Measurements from ENCODE around the gene TRAPPC3.

The TRAPPC3 gene

DNA sequence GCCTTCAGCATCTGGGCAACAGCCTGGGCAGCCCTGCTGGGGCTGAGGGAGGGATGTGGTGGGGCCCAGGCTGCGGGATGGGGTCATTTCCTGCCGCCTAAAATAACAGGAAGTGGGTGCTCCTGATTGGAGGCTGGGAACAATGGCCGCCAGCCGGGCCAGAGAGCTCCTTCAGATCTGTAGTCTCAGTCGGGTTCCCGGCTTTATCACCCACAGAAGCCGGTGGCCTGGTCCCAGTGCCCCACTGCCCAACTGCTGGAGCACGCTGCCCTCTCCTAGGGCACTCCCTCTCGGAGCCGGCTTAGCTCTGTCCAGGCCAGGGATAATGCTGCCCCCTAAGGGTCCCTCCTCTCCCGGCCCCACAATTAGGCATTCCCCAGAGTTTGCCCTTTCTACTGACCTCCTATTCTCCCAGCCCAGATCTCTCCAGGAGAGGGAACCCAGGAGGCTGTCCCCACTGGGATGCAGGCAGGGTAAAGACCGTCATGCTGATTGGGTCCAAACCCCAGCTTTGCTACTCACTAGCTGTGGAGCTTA lies 11.7 kb upstream of the TRAPPC3 start:
- Histone ChIP-seq H3K4me3 (ENCODE audit: low read depth, low read length) (peak overlapping the region; percentile 54), H3K36me3 (ENCODE audit: control insufficient read depth in 2 of 2, insufficient read depth in 1 of 2, low read length in 2 of 2) (peaks cover 0 to 60% of the 10 kb centered on the region in 2 experiments; a peak in 2 of 3 replicates), H3K27ac (ENCODE audit: extremely low read depth, low read depth, low read length) (peak overlapping the region; percentile 78), H3K4me1 (ENCODE audit: control insufficient read depth, insufficient read depth, low read length) (peaks cover 5% of the 10 kb centered on the region), H3K9me3 (ENCODE audit: control insufficient read depth, insufficient read depth, low read depth, low read length) (no peaks in the 10 kb centered on the region)
- ChIA-PET POLR2A (interaction anchor here (0.8 to 2.3 kb wide), 7 partner anchors 9 to 63 kb away, joined by 3 to 28 read pairs (median 4); partner anchors contain the start of genes THRAP3 and TRAPPC3), CTCF (interaction anchor here (0.6 to 3.4 kb wide), 12 partner anchors 10 to 126 kb away, joined by 3 to 28 read pairs (median 4); partner anchors contain the start of gene TRAPPC3)
- no peak for TF ChIP-seq ZNF146 (tag by site-specific recombination; IDR thresholded peaks at IDR 0.05)
- TF ChIP-seq ZNF324 (tag by site-specific recombination; IDR thresholded peaks at IDR 0.05) = peak; percentile 61; the same call in 1 of the 2 replicates
- TF ChIP-seq, protein P1, sequence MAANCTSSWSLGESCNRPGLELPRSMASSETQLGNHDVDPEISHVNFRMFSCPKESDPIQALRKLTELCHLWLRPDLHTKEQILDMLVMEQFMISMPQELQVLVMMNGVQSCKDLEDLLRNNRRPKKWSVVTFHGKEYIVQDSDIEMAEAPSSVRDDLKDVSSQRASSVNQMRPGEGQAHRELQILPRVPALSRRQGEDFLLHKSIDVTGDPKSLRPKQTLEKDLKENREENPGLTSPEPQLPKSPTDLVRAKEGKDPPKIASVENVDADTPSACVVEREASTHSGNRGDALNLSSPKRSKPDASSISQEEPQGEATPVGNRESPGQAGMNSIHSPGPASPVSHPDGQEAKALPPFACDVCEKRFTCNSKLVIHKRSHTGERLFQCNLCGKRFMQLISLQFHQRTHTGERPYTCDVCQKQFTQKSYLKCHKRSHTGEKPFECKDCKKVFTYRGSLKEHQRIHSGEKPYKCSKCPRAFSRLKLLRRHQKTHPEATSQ (tag by site-specific recombination; IDR thresholded peaks at IDR 0.05) = no peak
- no peak for TF ChIP-seq ZNF354C (tag by site-specific recombination; IDR thresholded peaks at IDR 0.05; ENCODE audit: borderline replicate concordance, low read depth)
- peak; percentile 72 for TF ChIP-seq GLIS1 (tag by site-specific recombination; IDR thresholded peaks at IDR 0.05)
- peak; percentile 60 for TF ChIP-seq ZBTB17 (tag by site-specific recombination; IDR thresholded peaks at IDR 0.05)
- no peak for TF ChIP-seq ZNF654 (tag by site-specific recombination; IDR thresholded peaks at IDR 0.05; ENCODE audit: low read depth)
- TF ChIP-seq ZSCAN30 (tag by site-specific recombination; IDR thresholded peaks at IDR 0.05) = peak; percentile 88; the same call in 1 of the 2 replicates
- peak; percentile 49 for TF ChIP-seq ZBTB20 (tag by site-specific recombination; IDR thresholded peaks at IDR 0.05)
- TF ChIP-seq, protein P2, sequence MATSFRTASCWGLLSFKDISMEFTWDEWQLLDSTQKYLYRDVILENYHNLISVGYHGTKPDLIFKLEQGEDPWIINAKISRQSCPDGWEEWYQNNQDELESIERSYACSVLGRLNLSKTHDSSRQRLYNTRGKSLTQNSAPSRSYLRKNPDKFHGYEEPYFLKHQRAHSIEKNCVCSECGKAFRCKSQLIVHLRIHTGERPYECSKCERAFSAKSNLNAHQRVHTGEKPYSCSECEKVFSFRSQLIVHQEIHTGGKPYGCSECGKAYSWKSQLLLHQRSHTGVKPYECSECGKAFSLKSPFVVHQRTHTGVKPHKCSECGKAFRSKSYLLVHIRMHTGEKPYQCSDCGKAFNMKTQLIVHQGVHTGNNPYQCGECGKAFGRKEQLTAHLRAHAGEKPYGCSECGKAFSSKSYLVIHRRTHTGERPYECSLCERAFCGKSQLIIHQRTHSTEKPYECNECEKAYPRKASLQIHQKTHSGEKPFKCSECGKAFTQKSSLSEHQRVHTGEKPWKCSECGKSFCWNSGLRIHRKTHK (tag by site-specific recombination; IDR thresholded peaks at IDR 0.05) = no peak
- peak; percentile 99 for TF ChIP-seq ZNF561 (tag by site-specific recombination; IDR thresholded peaks at IDR 0.05; ENCODE audit: borderline replicate concordance)
- TF ChIP-seq, protein P3, sequence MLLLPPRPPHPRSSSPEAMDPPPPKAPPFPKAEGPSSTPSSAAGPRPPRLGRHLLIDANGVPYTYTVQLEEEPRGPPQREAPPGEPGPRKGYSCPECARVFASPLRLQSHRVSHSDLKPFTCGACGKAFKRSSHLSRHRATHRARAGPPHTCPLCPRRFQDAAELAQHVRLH (tag by site-specific recombination; IDR thresholded peaks at IDR 0.05) = 0 out of 2 replicates have a peak, but pooled peaks have one; percentile 9
- TF ChIP-seq ZNF157 (tag by site-specific recombination; IDR thresholded peaks at IDR 0.05) = no peak
- TF ChIP-seq, protein P4, sequence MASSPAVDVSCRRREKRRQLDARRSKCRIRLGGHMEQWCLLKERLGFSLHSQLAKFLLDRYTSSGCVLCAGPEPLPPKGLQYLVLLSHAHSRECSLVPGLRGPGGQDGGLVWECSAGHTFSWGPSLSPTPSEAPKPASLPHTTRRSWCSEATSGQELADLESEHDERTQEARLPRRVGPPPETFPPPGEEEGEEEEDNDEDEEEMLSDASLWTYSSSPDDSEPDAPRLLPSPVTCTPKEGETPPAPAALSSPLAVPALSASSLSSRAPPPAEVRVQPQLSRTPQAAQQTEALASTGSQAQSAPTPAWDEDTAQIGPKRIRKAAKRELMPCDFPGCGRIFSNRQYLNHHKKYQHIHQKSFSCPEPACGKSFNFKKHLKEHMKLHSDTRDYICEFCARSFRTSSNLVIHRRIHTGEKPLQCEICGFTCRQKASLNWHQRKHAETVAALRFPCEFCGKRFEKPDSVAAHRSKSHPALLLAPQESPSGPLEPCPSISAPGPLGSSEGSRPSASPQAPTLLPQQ (tag by site-specific recombination; IDR thresholded peaks at IDR 0.05) = peak; percentile 100
- no peak for TF ChIP-seq ZBTB44 (tag by site-specific recombination; IDR thresholded peaks at IDR 0.05)
- no peak for TF ChIP-seq ZNF23 (tag by site-specific recombination; IDR thresholded peaks at IDR 0.05; ENCODE audit: borderline replicate concordance)
- TF ChIP-seq ZFP37 (tag by site-specific recombination; IDR thresholded peaks at IDR 0.05) = no peak
- TF ChIP-seq ZNF610 (tag by site-specific recombination; IDR thresholded peaks at IDR 0.05; ENCODE audit: borderline replicate concordance) = 0 out of 2 replicates have a peak, but pooled peaks have one; percentile 25
- TF ChIP-seq ZNF169 (tag by site-specific recombination; IDR thresholded peaks at IDR 0.05) = no peak
- TF ChIP-seq ZNF768 (tag by site-specific recombination; IDR thresholded peaks at IDR 0.05) = no peak
- TF ChIP-seq REPIN1 (tag by site-specific recombination; IDR thresholded peaks at IDR 0.05; ENCODE audit: low read depth) = no peak
- peak; percentile 67; the same call in 1 of the 2 replicates for TF ChIP-seq ZXDB (tag by site-specific recombination; IDR thresholded peaks at IDR 0.05)
- TF ChIP-seq ZNF335 (tag by site-specific recombination; conservative IDR thresholded peaks at IDR 0.05) = peak; percentile 65
- TF ChIP-seq FEZF1 (tag by site-specific recombination; IDR thresholded peaks at IDR 0.05) = peak; percentile 50
- no peak for TF ChIP-seq ZNF426 (tag by site-specific recombination; IDR thresholded peaks at IDR 0.05)
- TF ChIP-seq SCRT2 (tag by site-specific recombination; IDR thresholded peaks at IDR 0.05) = peak; percentile 2; the same call in 1 of the 2 replicates
- TF ChIP-seq, protein P5, sequence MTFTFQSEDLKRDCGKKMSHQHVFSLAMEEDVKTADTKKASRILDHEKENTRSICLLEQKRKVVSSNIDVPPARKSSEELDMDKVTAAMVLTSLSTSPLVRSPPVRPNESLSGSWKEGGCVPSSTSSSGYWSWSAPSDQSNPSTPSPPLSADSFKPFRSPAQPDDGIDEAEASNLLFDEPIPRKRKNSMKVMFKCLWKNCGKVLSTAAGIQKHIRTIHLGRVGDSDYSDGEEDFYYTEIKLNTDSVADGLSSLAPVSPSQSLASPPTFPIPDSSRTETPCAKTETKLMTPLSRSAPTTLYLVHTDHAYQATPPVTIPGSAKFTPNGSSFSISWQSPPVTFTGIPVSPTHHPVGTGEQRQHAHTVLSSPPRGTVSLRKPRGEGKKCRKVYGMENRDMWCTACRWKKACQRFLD (tag by site-specific recombination; IDR thresholded peaks at IDR 0.05) = no peak
- 0 out of 2 replicates have a peak, but pooled peaks have one; percentile 15 for TF ChIP-seq ZNF423 (tag by site-specific recombination; IDR thresholded peaks at IDR 0.05)
- peak; percentile 17; the same call in 1 of the 2 replicates for TF ChIP-seq ZNF600 (tag by site-specific recombination; IDR thresholded peaks at IDR 0.05)
- TF ChIP-seq IKZF3 (tag by site-specific recombination; IDR thresholded peaks at IDR 0.05) = peak; percentile 71; the same call in 1 of the 2 replicates
